ENCODE data around the gene CHN2.

The CHN2 gene

GRCh38 chr7:29231671-29232232, 37.2 kb downstream of the CHN2 start:
- DNase-seq (ENCODE audit: low read depth): no peak
- no peak for TF ChIP-seq CTCF (IDR thresholded peaks at IDR 0.05; ENCODE audit: insufficient read depth, low read depth, low read length, missing control alignments)
- no peak overlapping the region for H3K4me3 ChIP-seq (ENCODE audit: low read depth, low read length)

GRCh38 chr7:29234438-29234837, 39.9 kb downstream of the CHN2 start:
- DNase-seq (ENCODE audit: low read depth): no peak
- TF ChIP-seq CTCF (IDR thresholded peaks at IDR 0.05; ENCODE audit: insufficient read depth, low read depth, low read length, missing control alignments): no peak
- H3K4me3 ChIP-seq (ENCODE audit: low read depth, low read length): no peak overlapping the region

GRCh38 chr7:29236071-29236580, 41.6 kb downstream of the CHN2 start:
- no peak overlapping the region for H3K4me3 ChIP-seq (ENCODE audit: low read depth, low read length)
- no peak for DNase-seq (ENCODE audit: low read depth)
- TF ChIP-seq CTCF (IDR thresholded peaks at IDR 0.05; ENCODE audit: insufficient read depth, low read depth, low read length, missing control alignments): no peak

GRCh38 chr7:29236649-29237048, 42.1 kb downstream of the CHN2 start:
- H3K4me3 ChIP-seq (ENCODE audit: low read depth, low read length): no peak overlapping the region
- TF ChIP-seq CTCF (IDR thresholded peaks at IDR 0.05; ENCODE audit: insufficient read depth, low read depth, low read length, missing control alignments): no peak
- no peak for DNase-seq (ENCODE audit: low read depth)

GRCh38 chr7:29237489-29237888, 42.9 kb downstream of the CHN2 start:
- DNase-seq (ENCODE audit: low read depth): no peak
- no peak for TF ChIP-seq CTCF (IDR thresholded peaks at IDR 0.05; ENCODE audit: insufficient read depth, low read depth, low read length, missing control alignments)
- no peak overlapping the region for H3K4me3 ChIP-seq (ENCODE audit: low read depth, low read length)

- TF ChIP-seq CTCF (IDR thresholded peaks at IDR 0.05; ENCODE audit: insufficient read depth, low read depth, low read length, missing control alignments): peak; percentile 41
- peak; percentile 27 for DNase-seq (ENCODE audit: low read depth)
- no peak overlapping the region for H3K4me3 ChIP-seq (ENCODE audit: low read depth, low read length)
Measured at GRCh38 chr7:29239638-29240037, 45.1 kb downstream of the CHN2 start.

- TF ChIP-seq CTCF (IDR thresholded peaks at IDR 0.05; ENCODE audit: insufficient read depth, low read depth, low read length, missing control alignments): no peak
- DNase-seq (ENCODE audit: low read depth): no peak
- H3K4me3 ChIP-seq (ENCODE audit: low read depth, low read length): no peak overlapping the region
Measured at GRCh38 chr7:29242265-29242664, 47.7 kb downstream of the CHN2 start.

Measured in GM12865 (cell line).